ENCODE data around the gene MYBPH.

MYBPH gene

GRCh38 chr1:203165101-203165799, 10.4 kb downstream of the MYBPH start:
- DNase-seq, result no peak

GRCh38 chr1:203163891-203164635, 11.6 kb downstream of the MYBPH start:
- no peak for DNase-seq

- no peak for DNase-seq
Measured at GRCh38 chr1:203162403-203162802, 13.2 kb downstream of the MYBPH start.

GRCh38 chr1:203161703-203162102, 13.9 kb downstream of the MYBPH start:
- DNase-seq, result no peak

- DNase-seq, result no peak
Measured at GRCh38 chr1:203161175-203161574, 14.5 kb downstream of the MYBPH start.

- no peak for DNase-seq
Measured at GRCh38 chr1:203159844-203160243, 15.8 kb downstream of the MYBPH start.

- DNase-seq, result no peak
Measured at GRCh38 chr1:203158960-203159665, 16.5 kb downstream of the MYBPH start.

- no peak for DNase-seq
Measured at GRCh38 chr1:203158423-203158822, 17.2 kb downstream of the MYBPH start.

GRCh38 chr1:203156280-203156679, 19.3 kb downstream of the MYBPH start:
- no peak for DNase-seq

GRCh38 chr1:203153989-203154821, 21.4 kb downstream of the MYBPH start:
- DNase-seq, result peak; percentile 79

- DNase-seq, result no peak
Measured at GRCh38 chr1:203153051-203153988, 22.3 kb downstream of the MYBPH start.

GRCh38 chr1:203152158-203153034, 23.2 kb downstream of the MYBPH start:
- no peak for DNase-seq

GRCh38 chr1:203151362-203152157, 24.1 kb downstream of the MYBPH start:
- DNase-seq, result no peak

GRCh38 chr1:203150511-203151297, 24.9 kb downstream of the MYBPH start:
- no peak for DNase-seq

GRCh38 chr1:203149188-203149840, 26.3 kb downstream of the MYBPH start:
- no peak for DNase-seq

GRCh38 chr1:203148579-203148978, 27.0 kb downstream of the MYBPH start:
- no peak for DNase-seq

- DNase-seq, result no peak
Measured at GRCh38 chr1:203148127-203148526, 27.5 kb downstream of the MYBPH start.

GRCh38 chr1:203147376-203147775, 28.2 kb downstream of the MYBPH start:
- no peak for DNase-seq
